Lower leg skin (tissue), 4 donors: ENCODE measurements around the gene IL11. TPM values are rescaled to one million over a fixed set of nuclear protein-coding genes. Genes with fewer than 3 reads are reported as not detected.
"Not testable (repeated sequence)": the region's sequence is repeated elsewhere in the genome, so short reads cannot be mapped to it uniquely, and the experiment has no call there.

Source experiments
- DNase-seq, 2 donors: peaks; one replicate each; pipeline ENCODE4 v3.0.0-alpha.2; 2019; ENCODE audit warnings: low spot score in 2 of 2
- H3K4me3 ChIP-seq: fragments of 200-600 bp; sonication (generic); 2 replicates; pipeline ENCODE4 v1.5.1; 2017; ENCODE audit warnings: mild to moderate bottlenecking, low read depth; ENCODE audit not compliant: poor library complexity, severe bottlenecking
- CTCF ChIP-seq, 3 donors: fragments of 450-650 bp; IDR thresholded peaks; one replicate each; pipeline ENCODE4 v1.5.1; 2016; ENCODE audit warnings: antibody characterized with exemption in 3 of 3, mild to moderate bottlenecking in 3 of 3, moderate library complexity in 2 of 3
- POLR2A ChIP-seq, 2 donors: fragments of 450-650 bp; IDR thresholded peaks; one replicate each; pipeline ENCODE4 v1.6.1; 2016 to 2017; ENCODE audit warnings: antibody characterized with exemption in 2 of 2, mild to moderate bottlenecking in 1 of 2, moderate library complexity in 1 of 2
- WGBS, 2 donors: methylation state at CpG; one replicate each; pipeline ENCODE4 v1.1.5; 2018; 5-methylcytosine and 5-hydroxymethylcytosine counted together
- intact Hi-C: fragments of 100-400 bp; cut with DNase I; formaldehyde crosslinking; loops from one replicate; pipeline ENCODE4 v1.15.0; 2023; ENCODE audit warnings: low total_unique reads
- total RNA-seq, 4 donors: library from RNA; depleted of rRNA; stranded (reverse); fragments of >200 nt; gene quantifications; one replicate each; pipeline ENCODE4 v1.1.0, GENCODE V29; 2016

IL11 gene
- total RNA-seq, 4 donors from 2014 or later, result 0.23 to 0.68 (median 0.46) TPM; not detected in 1

GRCh38 chr19:55340784-55341147 lies 29.5 kb downstream of the IL11 start:
- peak overlapping the region; percentile 12 for H3K4me3 ChIP-seq
- TF ChIP-seq POLR2A (IDR thresholded peaks at IDR 0.05) (no peak), CTCF (IDR thresholded peaks at IDR 0.05) (no peak)
- DNase-seq, result no peak
- 1% methylated on average over 24 of the region's 24 CpGs for WGBS, 2 donors
- intact Hi-C loops, result no loop called here

DNA sequence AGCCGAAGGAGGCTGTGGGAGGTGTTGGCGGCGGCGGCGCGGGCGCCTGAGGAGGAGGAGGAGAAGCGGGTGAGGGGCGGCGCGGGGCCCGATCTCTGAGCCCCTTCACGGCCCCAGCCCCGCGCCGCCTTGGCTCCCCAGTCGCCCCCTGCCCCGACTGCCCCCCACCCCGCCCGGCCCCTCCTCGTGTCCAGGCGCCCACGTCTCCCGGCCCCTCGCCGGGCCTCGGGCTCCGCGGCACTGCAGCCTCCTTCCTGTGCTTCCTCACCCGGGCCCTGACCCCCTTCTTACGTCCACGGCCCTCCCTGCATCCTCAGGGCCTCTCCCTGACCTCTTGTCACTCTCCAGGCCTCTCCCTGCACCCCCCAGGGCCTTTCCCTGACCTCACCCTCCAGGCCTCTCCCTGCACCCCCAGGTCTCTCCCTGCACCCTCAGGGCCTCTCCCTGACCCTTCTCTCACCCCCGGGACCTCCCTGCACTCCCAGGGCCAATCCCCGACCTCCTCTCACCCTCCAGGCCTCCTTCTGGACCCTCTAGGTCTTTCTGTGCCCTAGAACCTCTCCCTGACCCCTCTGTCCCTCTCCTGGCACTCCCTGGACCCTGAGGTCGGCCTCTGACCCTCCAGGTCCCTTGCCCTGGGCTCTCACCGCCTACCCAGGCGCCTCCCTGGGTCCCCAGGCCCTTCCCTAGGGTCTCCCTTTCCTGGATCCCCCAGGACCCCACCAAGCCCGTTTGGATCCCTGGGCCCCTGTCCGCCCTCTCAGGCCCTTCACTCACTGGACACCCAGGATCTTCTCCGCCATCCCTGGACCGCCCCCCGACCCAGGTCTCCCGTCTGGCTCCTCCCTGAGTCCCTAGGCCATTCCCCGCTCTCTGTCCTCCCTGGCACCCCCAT lies 30.1 kb downstream of the IL11 start:
- peak overlapping the region; percentile 54 for H3K4me3 ChIP-seq
- intact Hi-C loops, result no loop called here
- WGBS, 2 donors, result 4% methylated on average over 32 to 36 of the region's 44 CpGs
- no peak for DNase-seq
- TF ChIP-seq POLR2A (IDR thresholded peaks at IDR 0.05), result peak in 1 of 2 donors; percentile 64
- no peak for TF ChIP-seq CTCF (IDR thresholded peaks at IDR 0.05)

- TF ChIP-seq CTCF (IDR thresholded peaks at IDR 0.05) (peak in 1 of 3 donors; percentile 14), POLR2A (IDR thresholded peaks at IDR 0.05) (no peak)
- WGBS, 2 donors, result 0 to 1% methylated on average over 51 to 63 of the region's 63 CpGs
- peak; percentile 100 for DNase-seq
- intact Hi-C loops, result no loop called here
- peak within 1 kb of the TSS; percentile 54 for H3K4me3 ChIP-seq
Measured at GRCh38 chr19:55339105-55339888, 31.0 kb downstream of the IL11 start, which contains the start of gene KMT5C. KMT5C (plus strand) TSS chr19:55339876; CDS start chr19:55341937, 2,061 bp downstream.

- H3K4me3 ChIP-seq, result no peak overlapping the region
- intact Hi-C loops, result no loop called here
- no peak for DNase-seq
- 40 to 42% methylated on average over 7 of the region's 7 CpGs for WGBS, 2 donors
- TF ChIP-seq CTCF (IDR thresholded peaks at IDR 0.05) (no peak), POLR2A (IDR thresholded peaks at IDR 0.05) (no peak)
Measured at GRCh38 chr19:55336101-55336500, 34.2 kb downstream of the IL11 start.

- WGBS, 2 donors, result 81 to 88% methylated on average over 11 of the region's 11 CpGs
- intact Hi-C loops, result no loop called here
- no peak overlapping the region for H3K4me3 ChIP-seq
- TF ChIP-seq POLR2A (IDR thresholded peaks at IDR 0.05) (no peak), CTCF (IDR thresholded peaks at IDR 0.05) (no peak)
- DNase-seq, result no peak
Measured at GRCh38 chr19:55333870-55334269, 36.4 kb downstream of the IL11 start.

- H3K4me3 ChIP-seq, DNase-seq, intact Hi-C loops: not testable (repeated sequence)
- 80 to 90% methylated on average over 6 of the region's 6 CpGs for WGBS, 2 donors
Measured at GRCh38 chr19:55329791-55330190, 40.5 kb downstream of the IL11 start.

GRCh38 chr19:55328774-55329318 lies 41.4 kb downstream of the IL11 start:
- H3K4me3 ChIP-seq, DNase-seq, intact Hi-C loops: not testable (repeated sequence)
- 59 to 62% methylated on average over 4 of the region's 4 CpGs for WGBS, 2 donors
